HG03439 (cell line): Measurements from ENCODE around the gene E2F8.

Experiments
- ATAC-seq: cut with Tn5 transposase; IDR thresholded peaks from one replicate; pipeline ENCODE4 v1.9.1; 2021; ENCODE audit warnings: mild to moderate bottlenecking, moderate library complexity; ENCODE audit not compliant: unreplicated experiment

Gene E2F8

DNA sequence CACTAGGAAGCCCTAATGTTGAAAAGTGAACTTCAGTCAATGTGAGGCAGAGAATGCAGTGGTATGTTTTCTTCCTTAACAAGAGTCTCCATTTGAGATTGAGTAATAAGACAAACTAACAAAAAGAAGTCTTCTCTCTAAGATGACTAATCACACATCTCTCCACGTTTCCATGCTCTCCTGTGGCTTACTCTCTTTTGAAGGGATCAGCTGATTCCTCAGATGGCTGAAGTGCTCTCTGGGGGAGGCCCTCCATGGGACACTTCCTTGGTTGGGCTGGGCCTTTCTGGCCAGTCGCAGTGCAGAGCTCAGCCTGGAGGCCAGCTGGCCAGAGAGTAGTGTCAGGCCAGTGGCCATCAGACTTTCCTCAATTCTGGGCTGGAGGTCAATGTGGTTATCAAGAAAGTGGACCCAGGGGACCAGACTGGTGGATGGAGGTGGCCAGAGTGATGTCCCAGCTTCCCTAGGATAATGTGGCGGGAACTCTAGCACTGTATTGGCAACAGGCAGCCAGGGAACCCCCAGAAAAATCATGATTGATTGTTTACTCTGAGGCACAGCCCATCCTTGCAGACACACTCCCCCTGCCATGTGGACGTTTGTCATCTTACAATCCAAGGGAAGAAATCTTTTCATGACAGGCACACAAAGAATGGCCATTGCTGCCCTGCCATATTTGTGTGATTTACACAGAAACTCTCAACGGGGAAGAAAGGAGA, 53.5 kb downstream of the E2F8 start:
- no peak for ATAC-seq

DNA sequence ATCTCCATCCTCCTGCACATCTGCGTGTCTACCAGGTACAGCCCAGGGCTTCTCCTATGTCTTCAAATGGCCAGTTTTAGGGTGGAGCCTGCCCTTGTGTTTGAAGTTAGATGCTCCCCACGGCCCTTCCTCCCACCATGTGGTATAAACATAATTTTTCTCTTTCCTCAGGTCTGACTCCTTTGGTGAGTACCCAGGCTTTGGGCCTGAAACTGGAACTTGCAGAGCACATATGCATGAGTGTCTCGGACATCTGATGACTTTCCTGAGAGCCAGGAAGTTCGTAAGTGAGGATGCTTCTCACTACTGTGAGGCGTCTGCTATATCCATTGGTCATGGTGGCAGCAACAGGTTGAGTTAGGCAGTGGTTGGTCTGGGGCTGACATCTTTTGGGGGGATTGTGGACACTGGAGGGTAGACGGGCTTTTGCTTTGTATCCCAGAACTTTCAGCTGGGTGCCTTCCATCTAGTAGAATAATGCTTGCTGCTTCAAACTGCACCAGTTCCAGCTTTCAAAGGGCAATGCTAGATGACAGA, 55.2 kb downstream of the E2F8 start:
- no peak for ATAC-seq

DNA sequence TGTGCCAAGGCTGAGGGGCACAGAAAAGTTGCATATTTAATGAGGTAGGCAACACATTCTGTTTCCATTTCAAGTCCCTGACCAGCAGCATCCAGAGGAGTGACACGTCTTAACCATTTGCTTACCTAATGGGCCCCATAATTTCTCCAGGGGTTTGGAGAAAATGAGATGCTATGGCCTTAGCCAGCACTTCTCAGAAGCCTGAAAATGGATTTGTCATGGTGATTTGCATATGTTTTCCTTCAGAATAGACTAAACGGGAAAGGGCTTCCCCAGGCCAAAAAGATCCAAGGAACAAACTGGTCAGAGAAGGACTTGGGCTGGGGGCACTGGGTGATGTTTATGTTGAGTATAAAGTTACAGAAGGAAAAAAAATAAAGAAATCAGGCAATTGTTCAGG, 55.7 kb downstream of the E2F8 start:
- ATAC-seq, result no peak

DNA sequence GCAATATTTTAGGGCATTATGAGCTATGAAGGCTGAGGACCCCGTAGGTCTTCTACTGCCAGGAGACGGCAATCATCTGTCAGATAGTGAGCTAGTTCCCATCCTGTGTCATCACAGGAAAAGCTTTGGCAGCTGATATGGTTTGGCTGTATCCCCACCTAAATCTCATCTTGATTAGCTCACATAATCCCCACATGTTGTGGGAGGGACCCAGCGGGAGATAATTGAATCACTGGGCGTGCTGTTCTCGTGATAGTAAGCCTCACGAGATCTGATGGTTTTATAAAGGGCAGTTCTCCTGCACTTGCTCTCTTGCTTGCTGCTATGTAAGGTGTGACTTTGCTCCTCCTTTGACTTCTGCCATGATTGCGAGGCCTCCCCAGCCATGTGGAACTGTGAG, 57.1 kb downstream of the E2F8 start:
- ATAC-seq, result no peak

DNA sequence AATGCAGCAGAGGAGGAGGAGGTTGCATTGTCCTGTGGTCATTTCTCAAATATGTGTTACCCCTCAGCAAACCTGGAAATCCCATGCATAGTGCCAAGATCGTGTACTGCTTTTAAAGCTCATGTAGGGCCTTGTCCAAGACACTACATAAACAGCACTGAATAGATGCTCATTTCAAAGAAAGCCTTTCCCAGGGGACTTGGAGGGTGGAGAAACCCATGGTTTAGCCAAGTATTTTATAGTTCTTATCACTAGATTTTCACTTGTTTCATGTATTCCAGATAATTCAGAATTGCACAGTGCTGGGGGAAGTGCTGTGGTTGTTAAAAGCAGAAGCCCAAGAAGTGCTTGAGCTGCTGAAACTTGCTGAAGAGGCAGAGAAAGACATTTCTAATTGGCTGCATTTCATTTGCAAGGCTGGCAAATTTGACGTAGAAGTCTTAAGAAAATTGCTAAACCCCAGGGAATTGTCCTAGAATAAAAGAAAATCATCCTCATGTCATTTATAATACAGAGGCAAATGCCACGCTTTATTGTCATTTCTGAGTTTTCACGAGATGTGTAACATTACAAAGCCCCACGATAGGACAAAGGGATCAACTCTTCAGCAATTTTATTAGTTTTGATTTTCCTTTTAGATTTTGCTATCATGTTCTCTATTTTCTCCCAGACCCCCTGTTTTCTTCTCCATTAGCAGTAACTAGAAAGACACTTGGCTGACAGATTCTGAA, 59.0 kb downstream of the E2F8 start:
- no peak for ATAC-seq

DNA sequence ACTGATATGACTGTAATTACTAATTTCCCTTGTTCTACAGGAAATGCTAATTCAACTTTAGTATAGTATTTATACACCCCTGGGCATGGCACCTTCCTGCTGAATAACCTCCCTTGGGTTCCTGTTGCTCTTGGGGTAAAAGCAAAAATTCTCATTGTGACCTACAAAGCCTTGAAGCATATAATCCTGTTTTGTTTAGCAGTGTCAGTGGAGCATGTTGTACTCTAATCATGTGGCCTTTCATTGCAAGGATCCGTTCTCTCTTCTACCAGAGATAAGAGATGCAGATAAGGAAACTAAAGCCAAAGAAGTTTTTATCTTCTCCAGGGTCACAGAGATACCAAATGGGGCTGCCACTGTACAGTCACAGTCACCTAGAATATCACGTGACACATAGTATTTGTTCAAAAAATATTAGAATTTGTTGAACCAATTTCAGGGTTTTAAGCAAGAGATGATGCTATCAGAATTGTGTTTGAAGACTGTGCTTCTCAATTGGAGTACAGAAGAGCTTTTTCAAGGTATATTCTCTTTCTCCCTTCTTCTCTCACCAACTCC, 64.0 kb downstream of the E2F8 start:
- no peak for ATAC-seq
